CD4-positive, alpha-beta memory T cell (primary cell): Measurements from ENCODE around the gene NLRC3. TPM values are rescaled to one million over a fixed set of nuclear protein-coding genes. Genes with fewer than 3 reads are reported as not detected.

ENCODE experiments used
- CTCF ChIA-PET: fragments of 350-600 bp; sonication (Branson Sonifier 250); formaldehyde crosslinking; loops from one replicate; lab custom pipeline; 2021; ENCODE audit warnings: inconsistent platforms; ENCODE audit not compliant: partially characterized antibody; lab: Charles Lee
- POLR2A ChIA-PET: fragments of 350-600 bp; sonication (Branson Sonifier 250); formaldehyde crosslinking; loops from one replicate; lab custom pipeline; 2021; ENCODE audit not compliant: partially characterized antibody; lab: Charles Lee
- DNase-seq, 5 donors: peaks; one replicate each; pipeline versions ENCODE4 v3.0.0 to v3.0.0-alpha.2; 2020 to 2022; ENCODE audit warnings: mixed read lengths in 1 of 5
- H3K27ac ChIP-seq: one replicate; pipeline ENCODE4 v1.7.0; 2013; ENCODE audit warnings: low read depth, low read length
- H3K27me3 ChIP-seq: 2 replicates; pipeline ENCODE4 v1.7.0; 2013; ENCODE audit warnings: mild to moderate bottlenecking, low read length, moderate library complexity; ENCODE audit not compliant: insufficient read depth
- H3K36me3 ChIP-seq: 2 replicates; pipeline ENCODE4 v1.7.0; 2013; ENCODE audit warnings: mild to moderate bottlenecking, low read length, moderate library complexity; ENCODE audit not compliant: insufficient read depth
- H3K4me1 ChIP-seq: 2 replicates; pipeline ENCODE4 v1.7.0; 2013; ENCODE audit warnings: mild to moderate bottlenecking, low read length, moderate library complexity; ENCODE audit not compliant: insufficient read depth
- H3K4me3 ChIP-seq, 2 donors: one replicate each; pipeline ENCODE4 v1.7.0; 2013; ENCODE audit warnings: low read length in 2 of 2, mild to moderate bottlenecking in 1 of 2
- H3K9me3 ChIP-seq, 2 donors: one replicate each; pipeline ENCODE4 v1.7.0; 2013; ENCODE audit warnings: low read length in 2 of 2, control low read depth in 1 of 2; ENCODE audit not compliant: control insufficient read depth in 1 of 2
- H3K27ac Mint-ChIP-seq, 7 donors: one replicate each; pipeline ENCODE4 v1.8.0; 2020 to 2021; ENCODE audit warnings: mixed read lengths in 7 of 7, mild to moderate bottlenecking in 6 of 7, inconsistent platforms in 3 of 7, moderate library complexity in 3 of 7
- H3K27me3 Mint-ChIP-seq, 2 donors: one replicate each; pipeline ENCODE4 v1.8.0; 2020 to 2021; ENCODE audit warnings: mixed read lengths in 2 of 2
- H3K36me3 Mint-ChIP-seq, 2 donors: one replicate each; pipeline ENCODE4 v1.8.0; 2020 to 2021; ENCODE audit warnings: mixed read lengths in 2 of 2, inconsistent platforms in 1 of 2, mild to moderate bottlenecking in 1 of 2
- H3K4me1 Mint-ChIP-seq, 4 donors: one replicate each; pipeline ENCODE4 v1.8.0; 2020 to 2021; ENCODE audit warnings: mixed read lengths in 4 of 4, mild to moderate bottlenecking in 1 of 4
- H3K4me3 Mint-ChIP-seq, 8 donors: one replicate each; pipeline ENCODE4 v1.8.0; 2020 to 2021; ENCODE audit warnings: mixed read lengths in 8 of 8, mild to moderate bottlenecking in 7 of 8, moderate library complexity in 6 of 8, inconsistent platforms in 3 of 8
- H3K9me3 Mint-ChIP-seq, 8 donors: one replicate each; pipeline ENCODE4 v1.8.0; 2020 to 2021; ENCODE audit warnings: mixed read lengths in 8 of 8, mild to moderate bottlenecking in 5 of 8, inconsistent platforms in 3 of 8, moderate library complexity in 1 of 8
- intact Hi-C: fragments of 100-400 bp; cut with micrococcal nuclease; formaldehyde crosslinking; loops from one replicate; pipeline ENCODE4 v1.15.1; 2023
- polyA plus RNA-seq, 2 donors: library from polyadenylated mRNA; unstranded; fragments of 300-500 nt; fragmentation: Illumina TruSeq; gene quantifications; one replicate each; pipeline ENCODE4 v1.2.3, GENCODE V29; 2021
- total RNA-seq, 2 experiments: library from RNA; stranded (reverse); gene quantifications; one replicate each; pipeline ENCODE4 v1.2.3, GENCODE V29; 2021

Gene NLRC3
- total and polyA plus RNA-seq, 4 experiments from 2014 or later = 13.1 to 111 (median 75.0) TPM

DNA sequence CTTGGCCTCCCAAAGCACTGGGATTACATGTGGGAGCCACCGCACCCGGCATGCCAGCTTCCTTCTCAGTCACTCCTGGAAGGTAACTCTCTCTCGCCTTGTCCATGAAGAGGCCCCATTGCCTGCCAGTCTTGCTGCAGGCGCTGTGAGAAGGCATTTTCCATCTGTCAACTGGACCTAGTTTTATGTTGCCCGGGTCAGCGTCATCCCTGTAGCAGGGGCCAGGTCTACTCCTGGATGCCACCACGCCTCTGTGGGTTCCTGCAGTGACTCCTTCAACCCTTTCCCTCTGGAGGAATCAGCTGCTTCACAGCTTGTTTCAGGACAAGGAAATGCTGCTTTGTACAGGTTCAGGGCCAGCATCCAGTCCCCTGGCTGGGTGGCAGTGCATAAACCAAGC, 2.6 kb upstream of the NLRC3 start:
- ChIA-PET CTCF (no interaction called here), POLR2A (interaction anchor here (0.6 to 2.7 kb wide), 2 partner anchors 15 to 170 kb away, joined by 5 to 7 read pairs; no protein-coding TSS in a partner anchor)
- Mint-ChIP-seq H3K4me1 (peaks cover 19 to 56% (median 39%) of the 10 kb centered on the region in 4 donors), H3K36me3 (peaks cover 0 to 20% of the 10 kb centered on the region in 2 donors), H3K27me3 (no peaks in the 10 kb centered on the region), H3K9me3 (no peaks in the 10 kb centered on the region), H3K27ac (peak overlapping the region; percentile 37 to 95 (median 88)), H3K4me3 (peak overlapping the region in 6 of 8 donors; percentile 46 to 98 (median 66))
- no peaks in the 10 kb centered on the region for H3K27me3 ChIP-seq
- H3K9me3 ChIP-seq = no peaks in the 10 kb centered on the region
- no peak overlapping the region for H3K4me3 ChIP-seq
- H3K27ac ChIP-seq = no peak overlapping the region
- DNase-seq = no peak
- intact Hi-C loops = loop anchor here (5.0 kb wide), 2 partner anchors 73 to 77 kb away; partner anchors contain the start of genes CLUAP1 and DNASE1
- no peaks in the 10 kb centered on the region for H3K36me3 ChIP-seq
- H3K4me1 ChIP-seq = peaks cover 36% of the 10 kb centered on the region

DNA sequence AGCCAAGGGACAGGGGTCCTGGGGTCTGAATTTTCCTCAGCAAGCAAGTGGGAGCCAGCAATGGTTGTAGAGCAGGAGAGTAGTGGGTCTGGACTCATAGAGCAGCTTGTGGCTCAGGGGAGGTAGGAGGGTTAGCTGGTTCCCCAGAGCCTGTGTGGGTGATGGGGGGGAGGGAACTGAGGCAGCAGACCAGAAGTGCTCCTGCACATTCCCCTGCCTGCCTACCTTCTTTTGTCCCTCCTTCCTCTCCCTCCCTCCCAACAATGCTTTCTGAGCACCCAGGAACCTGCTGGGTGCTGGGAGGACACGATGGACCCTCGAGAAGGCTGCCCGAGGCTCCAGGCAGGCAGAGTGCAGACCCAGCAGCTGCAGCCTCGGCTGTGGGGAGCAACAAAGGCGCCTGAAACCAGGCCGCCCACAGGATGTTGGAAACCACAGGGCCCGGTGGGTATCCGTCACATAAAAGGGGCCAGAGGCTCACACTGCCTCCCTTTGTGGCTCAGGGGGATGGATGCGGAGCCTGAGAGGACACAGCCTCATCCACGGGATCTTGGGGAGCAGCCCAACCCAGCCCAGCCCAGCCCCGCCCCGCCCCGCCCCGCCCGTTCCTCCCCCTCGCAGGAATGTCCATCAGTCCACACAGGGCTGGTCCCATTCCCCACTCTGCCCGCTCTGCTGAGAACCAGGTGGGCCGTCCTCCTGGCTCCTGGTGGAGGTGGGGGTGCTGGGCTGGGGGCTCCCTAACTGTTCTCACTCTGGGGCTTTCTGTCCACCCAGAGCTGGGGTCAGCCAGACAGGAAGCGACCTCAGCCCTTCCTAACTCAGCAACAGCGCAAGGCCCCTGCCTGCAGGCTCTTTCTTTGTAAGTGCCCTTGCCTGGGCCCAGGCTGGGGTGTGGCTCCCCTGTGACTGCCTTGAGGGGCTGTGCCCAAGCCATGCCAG, 1.7 kb upstream of the NLRC3 start:
- intact Hi-C loops = loop anchor here (1.0 to 5.0 kb wide), 3 partner anchors 32 to 77 kb away; partner anchors contain the start of genes CLUAP1, DNASE1 and SLX4
- Mint-ChIP-seq H3K36me3 (peaks cover 0 to 24% of the 10 kb centered on the region in 2 donors), H3K4me3 (peak overlapping the region; percentile 94 to 99 (median 98)), H3K4me1 (peaks cover 22 to 65% (median 44%) of the 10 kb centered on the region in 4 donors), H3K9me3 (no peaks in the 10 kb centered on the region), H3K27ac (peak overlapping the region; percentile 90 to 98 (median 95)), H3K27me3 (no peaks in the 10 kb centered on the region)
- ChIA-PET POLR2A (interaction anchor here (0.6 to 3.7 kb wide), 13 partner anchors 10 to 178 kb away, joined by 3 to 32 read pairs (median 3); partner anchors contain the start of genes CLUAP1, SLX4, ZNF174 and ZSCAN32), CTCF (no interaction called here)
- peak; percentile 43 to 69 (median 57) for DNase-seq
- Histone ChIP-seq H3K27ac (peak overlapping the region; percentile 75), H3K36me3 (no peaks in the 10 kb centered on the region), H3K9me3 (no peaks in the 10 kb centered on the region), H3K27me3 (no peaks in the 10 kb centered on the region), H3K4me1 (peaks cover 45% of the 10 kb centered on the region), H3K4me3 (peak overlapping the region; percentile 47 to 61)

DNA sequence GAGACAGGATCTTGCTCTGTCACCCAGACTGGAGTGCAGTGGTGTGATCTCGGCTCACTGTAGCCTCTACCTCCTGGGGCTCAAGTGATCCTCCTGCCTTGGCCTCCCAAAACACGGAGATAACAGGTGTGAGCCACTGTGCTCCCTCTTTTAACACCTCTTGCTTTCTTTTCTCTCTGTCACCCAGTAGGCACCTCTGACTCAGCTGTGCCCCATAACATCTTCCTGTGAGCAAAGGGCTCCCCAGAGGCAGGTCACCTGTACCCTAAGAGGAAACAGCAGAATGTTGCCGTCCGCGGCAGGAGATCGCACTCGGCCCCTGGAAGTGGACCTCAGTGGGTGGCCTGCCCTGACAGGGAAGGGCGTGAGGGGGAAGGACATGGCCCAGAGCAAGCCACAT, 918 bp upstream of the NLRC3 start:
- Histone ChIP-seq H3K27me3 (no peaks in the 10 kb centered on the region), H3K36me3 (no peaks in the 10 kb centered on the region), H3K27ac (peak overlapping the region; percentile 75), H3K9me3 (no peaks in the 10 kb centered on the region), H3K4me1 (peaks cover 52% of the 10 kb centered on the region), H3K4me3 (peak overlapping the region; percentile 47 to 61)
- no peaks in the 10 kb centered on the region for H3K27me3 Mint-ChIP-seq
- H3K36me3 Mint-ChIP-seq = peaks cover 0 to 27% of the 10 kb centered on the region in 2 donors
- CTCF ChIA-PET = interaction anchor here (1.6 kb wide), 1 partner anchor 34 kb away, joined by 5 read pairs; the partner anchor contains the start of gene SLX4
- no peaks in the 10 kb centered on the region for H3K9me3 Mint-ChIP-seq
- DNase-seq = peak; percentile 27 to 79 (median 43)
- intact Hi-C loops = loop anchor here (1.0 to 5.0 kb wide), 3 partner anchors 33 to 76 kb away; partner anchors contain the start of genes CLUAP1, DNASE1 and SLX4
- H3K4me1 Mint-ChIP-seq = peaks cover 26 to 70% (median 49%) of the 10 kb centered on the region in 4 donors
- peak overlapping the region; percentile 90 to 98 (median 95) for H3K27ac Mint-ChIP-seq
- peak overlapping the region; percentile 94 to 99 (median 98) for H3K4me3 Mint-ChIP-seq
- POLR2A ChIA-PET = interaction anchor here (0.6 to 3.7 kb wide), 14 partner anchors 10 to 177 kb away, joined by 3 to 32 read pairs (median 3); partner anchors contain the start of genes CLUAP1, SLX4, ZNF174 and ZSCAN32

DNA sequence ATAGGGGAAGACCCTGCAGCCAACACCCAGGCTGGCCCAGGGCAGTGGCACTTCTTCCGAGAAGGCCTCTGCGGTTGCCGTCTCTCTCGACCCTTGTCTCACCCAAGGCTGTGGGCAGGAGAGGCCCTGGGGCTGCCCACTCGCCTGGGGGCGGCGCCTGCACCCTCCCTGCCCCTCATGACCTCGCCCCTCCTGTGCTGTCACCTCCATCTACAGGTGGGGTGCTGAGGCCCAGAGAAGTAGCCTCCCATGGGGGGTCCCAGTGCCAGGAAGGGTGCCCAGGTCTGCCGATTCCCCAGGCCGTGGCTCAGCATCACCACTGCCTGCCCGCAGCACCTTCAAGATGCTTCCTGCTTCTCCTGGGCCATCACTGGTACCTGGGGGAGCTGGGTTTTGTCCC, 992 bp downstream of the NLRC3 start:
- peak overlapping the region; percentile 61 to 85 for H3K4me3 ChIP-seq
- peaks cover 0 to 2% (median 0%) of the 10 kb centered on the region in 8 donors for H3K9me3 Mint-ChIP-seq

DNA sequence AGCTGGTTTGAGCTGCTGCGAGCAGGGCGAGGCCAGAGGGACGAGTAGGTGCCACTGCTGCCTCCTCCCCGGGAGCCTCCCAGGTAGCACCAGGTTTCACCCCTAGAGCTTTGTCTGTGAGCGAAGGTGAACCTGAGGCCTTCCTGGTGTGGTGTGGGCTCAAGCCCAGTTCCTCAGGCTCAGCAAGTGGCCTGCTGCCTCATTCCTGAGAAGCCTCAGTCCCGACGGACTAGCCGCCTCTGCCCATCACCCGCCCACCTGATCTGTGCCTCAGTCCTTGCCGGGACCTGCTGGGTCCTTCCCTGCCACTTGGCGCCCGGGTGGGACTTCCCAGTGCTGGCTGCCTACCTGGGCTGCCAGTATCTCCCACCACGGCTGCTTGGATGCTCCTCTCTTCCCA, 1.7 kb downstream of the NLRC3 start:
- Histone ChIP-seq H3K4me3 (peak overlapping the region; percentile 61 to 85), H3K9me3 (peaks cover 0 to 3% of the 10 kb centered on the region in 2 donors), H3K4me1 (peaks cover 61% of the 10 kb centered on the region), H3K36me3 (peaks cover 3% of the 10 kb centered on the region), H3K27ac (peak overlapping the region; percentile 75), H3K27me3 (no peaks in the 10 kb centered on the region)
- Mint-ChIP-seq H3K27me3 (no peaks in the 10 kb centered on the region), H3K4me3 (peak overlapping the region; percentile 94 to 99 (median 98)), H3K9me3 (peaks cover 0 to 7% (median 4%) of the 10 kb centered on the region in 8 donors), H3K27ac (peak overlapping the region; percentile 84 to 93 (median 88)), H3K36me3 (peaks cover 17 to 42% of the 10 kb centered on the region in 2 donors), H3K4me1 (peaks cover 32 to 79% (median 53%) of the 10 kb centered on the region in 4 donors)
- POLR2A ChIA-PET = interaction anchor here (0.8 to 3.7 kb wide), 6 partner anchors 8 to 43 kb away, joined by 3 to 32 read pairs (median 4); partner anchors contain the start of gene SLX4
- no peak for DNase-seq
- CTCF ChIA-PET = interaction anchor here (1.2 kb wide), 1 partner anchor 49 kb away, joined by 3 read pairs; no protein-coding TSS in a partner anchor
- intact Hi-C loops = loop anchor here (5.0 kb wide), 2 partner anchors 73 to 77 kb away; partner anchors contain the start of genes CLUAP1 and DNASE1

More for the DNA sequence above, 992 bp downstream of the NLRC3 start:
- intact Hi-C loops = loop anchor here (5.0 kb wide), 2 partner anchors 74 to 76 kb away; partner anchors contain the start of genes CLUAP1 and DNASE1
- Histone ChIP-seq H3K36me3 (no peaks in the 10 kb centered on the region), H3K27me3 (no peaks in the 10 kb centered on the region), H3K9me3 (no peaks in the 10 kb centered on the region), H3K27ac (peak overlapping the region; percentile 75), H3K4me1 (peaks cover 61% of the 10 kb centered on the region)
- Mint-ChIP-seq H3K4me3 (peak overlapping the region; percentile 94 to 99 (median 98)), H3K4me1 (peaks cover 30 to 81% (median 56%) of the 10 kb centered on the region in 4 donors), H3K27ac (peak overlapping the region; percentile 90 to 98 (median 97)), H3K36me3 (peaks cover 10 to 38% of the 10 kb centered on the region in 2 donors), H3K27me3 (no peaks in the 10 kb centered on the region)
- POLR2A ChIA-PET = interaction anchor here (0.9 to 3.7 kb wide), 11 partner anchors 9 to 175 kb away, joined by 3 to 32 read pairs (median 4); partner anchors contain the start of genes SLX4, ZNF174 and ZSCAN32
- CTCF ChIA-PET = interaction anchor here (1.2 to 1.6 kb wide), 2 partner anchors 36 to 49 kb away, joined by 4 to 5 read pairs; partner anchors contain the start of gene SLX4
- peak in 4 of 5 donors; percentile 8 to 43 (median 22) for DNase-seq

DNA sequence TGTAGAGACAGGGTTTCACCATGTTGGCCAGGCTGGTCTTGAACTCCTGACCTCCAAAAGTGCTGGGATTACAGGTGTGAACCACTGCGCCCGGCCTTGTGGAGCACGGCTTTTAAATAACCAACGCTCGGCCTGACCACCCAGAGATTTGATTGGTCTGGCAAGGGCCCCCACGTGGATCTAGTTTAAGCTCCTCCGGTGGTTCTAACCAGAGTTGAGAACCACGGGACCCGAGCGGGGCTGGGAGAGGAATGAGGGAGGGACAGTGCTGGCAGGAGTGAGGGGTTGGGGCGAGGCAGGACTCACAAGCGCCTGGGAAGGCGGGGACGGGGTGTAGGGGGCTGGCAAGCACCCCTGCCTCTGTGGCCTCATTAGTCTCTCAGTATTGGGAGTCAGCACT, 3.0 kb downstream of the NLRC3 start:
- H3K27ac ChIP-seq = no peak overlapping the region
- no peaks in the 10 kb centered on the region for H3K27me3 ChIP-seq
- intact Hi-C loops = no loop called here
- H3K27me3 Mint-ChIP-seq = no peaks in the 10 kb centered on the region
- CTCF ChIA-PET = interaction anchor here (0.6 kb wide), 1 partner anchor 95 kb away, joined by 3 read pairs; no protein-coding TSS in a partner anchor
- peak overlapping the region in 4 of 7 donors; percentile 9 to 93 (median 33) for H3K27ac Mint-ChIP-seq
- peaks cover 0 to 15% (median 7%) of the 10 kb centered on the region in 8 donors for H3K9me3 Mint-ChIP-seq
- no peak overlapping the region for H3K4me3 ChIP-seq
- DNase-seq = no peak
- H3K36me3 Mint-ChIP-seq = peaks cover 24 to 53% of the 10 kb centered on the region in 2 donors
- peaks cover 49% of the 10 kb centered on the region for H3K4me1 ChIP-seq
- POLR2A ChIA-PET = interaction anchor here (0.8 to 1.2 kb wide), 2 partner anchors 41 to 310 kb away, joined by 3 read pairs; no protein-coding TSS in a partner anchor
- H3K4me3 Mint-ChIP-seq = peak overlapping the region in 6 of 8 donors; percentile 31 to 99 (median 98)
- peaks cover 13% of the 10 kb centered on the region for H3K36me3 ChIP-seq
- peaks cover 30 to 72% (median 46%) of the 10 kb centered on the region in 4 donors for H3K4me1 Mint-ChIP-seq
- H3K9me3 ChIP-seq = peaks cover 0 to 3% of the 10 kb centered on the region in 2 donors
